Adrenal gland (tissue), 5 donors: Measurements from ENCODE around the gene ZNF559.

ENCODE experiments used
- POLR2A ChIP-seq, 2 donors: fragments of 450-650 bp; IDR thresholded peaks; one replicate each; pipeline ENCODE4 v1.6.1; 2017; ENCODE audit warnings: antibody characterized with exemption in 2 of 2, mild to moderate bottlenecking in 2 of 2, moderate library complexity in 1 of 2
- TF ChIP-seq, protein P1 (sequence below), 6 experiments: fragments of 450-650 bp in 4 of 6; fragments of 200-600 bp in 2 of 6; sonication (generic) in 1 of 6; IDR thresholded peaks; 1 replicate in 5 of 6; 2 replicates in 1 of 6; pipeline versions ENCODE4 v1.5.1 to v1.8.0; 2016 to 2021; ENCODE audit warnings: antibody characterized with exemption in 6 of 6, mild to moderate bottlenecking in 2 of 6, moderate library complexity in 1 of 6
- donor health status: DM: no; HTN: no; CAD: no.

DNA sequence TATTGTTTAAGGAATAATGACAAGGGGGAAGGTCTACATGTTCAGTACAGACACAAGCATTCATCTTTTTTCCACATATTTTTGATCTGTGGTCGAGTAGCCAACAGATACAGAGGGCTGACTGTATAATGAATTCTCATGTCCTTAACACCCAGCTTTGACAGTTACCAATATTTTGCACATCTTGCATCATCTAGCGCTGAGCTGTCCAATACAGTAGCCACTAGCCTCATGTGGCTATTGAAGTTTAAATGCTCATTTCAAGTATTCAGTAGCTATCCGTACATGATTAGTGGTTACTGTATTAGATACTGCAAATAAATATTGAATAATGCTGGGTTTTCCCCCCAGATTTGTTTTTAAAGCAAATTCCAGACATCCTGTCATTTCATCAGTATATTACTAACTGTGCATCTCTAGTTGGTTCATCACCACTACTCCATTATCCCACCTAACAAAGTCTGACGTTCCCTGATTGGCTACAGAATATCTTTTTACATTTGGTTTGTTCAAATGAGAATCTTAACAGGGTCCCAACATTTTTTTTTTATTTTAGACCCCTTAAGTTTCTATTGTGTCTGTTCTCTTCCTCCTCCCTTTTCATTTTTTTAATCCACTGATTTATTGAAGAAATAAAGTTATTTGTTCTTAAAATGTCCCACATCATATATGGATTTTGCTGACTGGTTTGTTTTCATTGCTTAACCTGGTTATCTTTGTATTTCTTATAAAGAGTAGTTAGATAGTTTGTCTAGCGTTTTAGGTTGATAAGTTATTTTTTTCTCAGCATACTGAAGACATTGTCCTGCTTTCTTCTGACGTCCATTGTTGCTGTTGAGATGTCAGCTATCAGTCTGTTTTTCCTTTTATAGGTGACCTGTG, 47.0 kb downstream of the ZNF559 start:
- TF ChIP-seq, protein P1, sequence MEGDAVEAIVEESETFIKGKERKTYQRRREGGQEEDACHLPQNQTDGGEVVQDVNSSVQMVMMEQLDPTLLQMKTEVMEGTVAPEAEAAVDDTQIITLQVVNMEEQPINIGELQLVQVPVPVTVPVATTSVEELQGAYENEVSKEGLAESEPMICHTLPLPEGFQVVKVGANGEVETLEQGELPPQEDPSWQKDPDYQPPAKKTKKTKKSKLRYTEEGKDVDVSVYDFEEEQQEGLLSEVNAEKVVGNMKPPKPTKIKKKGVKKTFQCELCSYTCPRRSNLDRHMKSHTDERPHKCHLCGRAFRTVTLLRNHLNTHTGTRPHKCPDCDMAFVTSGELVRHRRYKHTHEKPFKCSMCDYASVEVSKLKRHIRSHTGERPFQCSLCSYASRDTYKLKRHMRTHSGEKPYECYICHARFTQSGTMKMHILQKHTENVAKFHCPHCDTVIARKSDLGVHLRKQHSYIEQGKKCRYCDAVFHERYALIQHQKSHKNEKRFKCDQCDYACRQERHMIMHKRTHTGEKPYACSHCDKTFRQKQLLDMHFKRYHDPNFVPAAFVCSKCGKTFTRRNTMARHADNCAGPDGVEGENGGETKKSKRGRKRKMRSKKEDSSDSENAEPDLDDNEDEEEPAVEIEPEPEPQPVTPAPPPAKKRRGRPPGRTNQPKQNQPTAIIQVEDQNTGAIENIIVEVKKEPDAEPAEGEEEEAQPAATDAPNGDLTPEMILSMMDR (IDR thresholded peaks at IDR 0.05): no peak
- no peak for TF ChIP-seq POLR2A (IDR thresholded peaks at IDR 0.05)
